ENCODE measurements around the gene DLG3.

DLG3 gene

GRCh38 chrX:70437921-70438665 lies 6.5 kb upstream of the DLG3 start:
- no peak for DNase-seq

- no peak for DNase-seq
Measured at GRCh38 chrX:70439016-70439415, 5.6 kb upstream of the DLG3 start.

GRCh38 chrX:70442224-70442623 lies 2.4 kb upstream of the DLG3 start:
- DNase-seq: no peak

DNA sequence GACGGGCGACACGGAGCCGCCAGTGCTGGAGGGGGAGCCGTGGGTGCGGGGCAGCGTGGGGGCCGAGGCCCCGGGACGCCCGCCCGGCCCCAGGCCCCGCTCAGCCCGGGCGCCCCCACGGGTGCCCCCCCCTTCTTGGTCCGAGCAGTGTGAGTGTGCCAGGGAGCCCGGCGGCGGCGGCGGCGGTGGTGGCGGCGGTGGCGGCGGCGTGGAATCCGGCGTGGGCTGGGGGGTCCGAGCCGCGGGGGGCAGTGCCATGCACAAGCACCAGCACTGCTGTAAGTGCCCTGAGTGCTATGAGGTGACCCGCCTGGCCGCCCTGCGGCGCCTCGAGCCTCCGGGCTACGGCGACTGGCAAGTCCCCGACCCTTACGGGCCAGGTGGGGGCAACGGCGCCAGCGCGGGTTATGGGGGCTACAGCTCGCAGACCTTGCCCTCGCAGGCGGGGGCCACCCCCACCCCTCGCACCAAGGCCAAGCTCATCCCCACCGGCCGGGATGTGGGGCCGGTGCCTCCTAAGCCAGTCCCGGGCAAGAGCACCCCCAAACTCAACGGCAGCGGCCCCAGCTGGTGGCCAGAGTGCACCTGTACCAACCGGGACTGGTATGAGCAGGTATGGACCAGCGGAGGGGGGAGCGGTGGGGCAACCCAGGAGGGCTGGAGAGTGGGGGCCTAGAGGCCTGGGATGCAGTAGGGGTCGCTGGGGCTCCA lies 466 bp downstream of the DLG3 start:
- DNase-seq: no peak

DNA sequence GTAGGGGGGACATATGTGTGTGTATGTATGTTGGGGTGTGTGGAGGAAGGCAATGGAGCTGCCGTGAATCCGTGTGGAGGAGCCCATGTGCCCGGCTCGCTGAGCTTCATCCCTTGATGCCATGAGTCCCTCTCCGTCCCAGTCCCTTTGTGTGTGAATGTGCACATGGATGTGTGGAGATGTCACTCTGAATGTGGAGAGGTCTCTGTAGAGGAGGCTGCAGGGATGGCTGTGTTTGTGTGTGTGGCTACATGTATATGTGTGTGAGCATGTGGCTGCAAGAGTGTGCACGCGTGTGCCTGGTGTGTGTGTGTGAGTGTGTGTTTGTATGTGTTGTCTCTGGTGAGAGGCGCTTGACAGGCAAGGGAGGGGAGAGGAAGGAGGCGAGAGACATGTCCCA lies 1.3 kb downstream of the DLG3 start:
- no peak for DNase-seq

DNA sequence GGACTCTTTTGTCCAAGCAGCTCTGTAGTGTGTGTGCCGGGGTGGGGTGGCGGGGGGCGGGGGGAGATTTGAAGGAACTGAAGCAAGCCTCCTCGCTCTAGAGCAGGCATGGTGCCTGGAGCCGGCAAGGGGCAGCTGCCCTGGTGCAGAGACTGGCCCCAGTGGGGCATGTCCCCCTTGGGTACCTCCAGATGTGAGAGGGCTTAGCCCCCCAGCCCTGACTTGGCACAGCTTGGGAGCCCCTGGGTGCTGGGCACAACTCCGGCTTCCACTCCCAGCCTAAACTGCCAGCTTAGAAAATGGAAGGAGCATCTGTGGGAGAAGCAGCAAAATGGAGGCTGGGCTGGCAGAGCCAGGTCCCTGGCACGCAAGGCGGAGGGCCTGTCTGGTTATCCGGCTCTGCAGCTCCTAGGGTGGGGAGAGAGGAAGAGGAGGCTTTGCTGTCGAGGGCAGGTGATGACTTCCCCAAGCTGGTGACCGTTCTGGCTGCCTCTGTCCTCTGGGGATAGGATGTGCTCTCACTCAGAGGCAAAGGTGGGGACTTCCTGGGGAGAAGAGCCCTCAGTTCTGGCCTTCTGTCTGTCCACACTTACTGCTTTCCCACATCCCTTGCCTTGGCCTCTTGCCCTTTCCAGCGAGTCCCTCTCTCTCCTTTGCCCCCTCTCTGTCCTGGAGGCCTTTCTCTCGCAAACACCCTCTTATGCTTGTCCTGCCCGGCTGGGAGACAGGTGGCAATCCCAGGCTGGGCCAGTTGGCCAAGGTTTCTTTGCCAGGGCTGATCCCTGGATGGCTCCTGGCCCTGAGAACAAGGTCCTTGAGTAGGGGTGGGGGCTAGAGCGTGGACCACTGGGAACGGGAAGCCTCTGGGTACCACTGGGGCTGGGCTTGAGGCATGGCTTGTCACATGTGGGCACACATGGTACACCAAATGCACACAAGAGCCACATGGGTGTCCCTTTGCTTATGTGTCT lies 2.0 kb downstream of the DLG3 start:
- DNase-seq: no peak

DNA sequence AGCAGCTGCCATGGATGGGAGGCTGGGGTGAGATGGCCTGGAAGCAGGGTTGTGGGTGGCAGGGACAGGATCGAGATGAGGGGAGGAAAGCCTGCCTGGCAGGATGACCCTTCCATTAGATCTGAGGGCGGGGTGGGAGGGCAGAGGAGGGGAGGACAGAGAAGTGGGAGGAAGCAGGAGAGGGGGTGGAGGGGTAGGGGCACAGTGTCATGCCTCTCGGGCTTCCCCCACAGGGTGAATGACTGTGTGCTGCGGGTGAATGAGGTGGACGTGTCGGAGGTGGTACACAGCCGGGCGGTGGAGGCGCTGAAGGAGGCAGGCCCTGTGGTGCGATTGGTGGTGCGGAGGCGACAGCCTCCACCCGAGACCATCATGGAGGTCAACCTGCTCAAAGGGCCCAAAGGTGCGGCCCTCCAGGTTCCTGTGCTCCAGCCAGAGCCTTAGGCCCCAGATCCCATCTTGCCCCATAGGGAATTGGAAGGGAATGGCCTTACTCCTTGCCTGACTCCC lies 4.9 kb downstream of the DLG3 start:
- no peak for DNase-seq

DNA sequence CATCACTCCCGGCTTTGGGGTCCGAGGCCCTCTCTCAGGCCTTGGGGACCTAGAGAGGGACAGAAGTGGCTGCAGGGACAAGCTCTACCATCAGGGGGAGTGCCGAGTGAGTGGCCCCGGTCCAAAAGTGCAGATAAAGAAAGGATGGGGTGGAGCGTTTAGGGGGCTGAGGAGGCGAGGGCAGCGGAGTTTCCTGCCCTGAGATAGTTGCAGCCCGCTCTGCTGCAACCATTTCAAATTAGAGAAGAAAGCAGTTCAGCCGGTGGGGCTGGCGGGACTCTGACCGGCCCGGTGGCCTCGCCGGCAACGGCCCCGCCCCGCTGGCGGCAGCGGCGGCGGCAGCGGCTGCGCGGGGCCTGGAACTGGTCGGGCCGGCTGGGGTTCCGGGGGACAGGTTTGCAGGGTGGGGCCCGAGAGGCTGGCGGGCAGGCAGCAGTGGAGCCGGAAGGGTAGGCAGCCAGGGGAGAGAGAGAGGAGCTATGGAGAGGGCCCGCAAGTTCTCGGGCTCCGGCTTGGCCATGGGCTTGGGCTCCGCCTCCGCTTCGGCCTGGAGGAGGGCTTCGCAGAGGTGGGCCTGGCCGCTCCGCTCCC lies 7.6 kb downstream of the DLG3 start:
- DNase-seq: peak; percentile 74 to 78

DNA sequence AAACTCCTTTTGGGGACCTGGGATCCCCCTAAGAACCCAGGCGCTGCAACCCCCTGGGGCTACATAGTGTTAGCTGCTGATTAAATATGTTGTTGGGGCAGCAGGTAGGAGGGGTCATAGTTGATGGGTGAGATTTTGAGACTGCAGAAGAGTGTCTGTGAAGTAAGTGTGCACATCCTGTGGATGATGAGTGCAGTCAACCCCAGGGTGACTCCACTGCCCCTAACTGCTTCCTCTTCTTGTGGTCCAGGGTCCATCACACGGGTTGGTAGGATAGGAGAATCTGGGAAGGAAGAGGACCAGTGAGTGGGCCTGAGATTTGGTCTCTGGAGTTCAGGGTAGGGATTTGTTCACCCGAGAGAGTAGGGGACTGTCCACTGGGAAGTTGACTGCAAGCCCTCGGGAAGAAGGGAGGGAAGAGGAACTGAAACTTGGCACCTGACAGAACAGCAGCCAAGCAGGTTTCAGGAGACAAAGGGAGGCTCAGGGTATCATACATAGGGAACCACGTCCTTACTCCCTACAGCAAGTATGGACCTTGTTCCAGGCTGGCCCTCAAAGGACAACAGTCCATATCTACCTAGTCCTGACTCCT lies 8.5 kb downstream of the DLG3 start:
- no peak for DNase-seq

DNA sequence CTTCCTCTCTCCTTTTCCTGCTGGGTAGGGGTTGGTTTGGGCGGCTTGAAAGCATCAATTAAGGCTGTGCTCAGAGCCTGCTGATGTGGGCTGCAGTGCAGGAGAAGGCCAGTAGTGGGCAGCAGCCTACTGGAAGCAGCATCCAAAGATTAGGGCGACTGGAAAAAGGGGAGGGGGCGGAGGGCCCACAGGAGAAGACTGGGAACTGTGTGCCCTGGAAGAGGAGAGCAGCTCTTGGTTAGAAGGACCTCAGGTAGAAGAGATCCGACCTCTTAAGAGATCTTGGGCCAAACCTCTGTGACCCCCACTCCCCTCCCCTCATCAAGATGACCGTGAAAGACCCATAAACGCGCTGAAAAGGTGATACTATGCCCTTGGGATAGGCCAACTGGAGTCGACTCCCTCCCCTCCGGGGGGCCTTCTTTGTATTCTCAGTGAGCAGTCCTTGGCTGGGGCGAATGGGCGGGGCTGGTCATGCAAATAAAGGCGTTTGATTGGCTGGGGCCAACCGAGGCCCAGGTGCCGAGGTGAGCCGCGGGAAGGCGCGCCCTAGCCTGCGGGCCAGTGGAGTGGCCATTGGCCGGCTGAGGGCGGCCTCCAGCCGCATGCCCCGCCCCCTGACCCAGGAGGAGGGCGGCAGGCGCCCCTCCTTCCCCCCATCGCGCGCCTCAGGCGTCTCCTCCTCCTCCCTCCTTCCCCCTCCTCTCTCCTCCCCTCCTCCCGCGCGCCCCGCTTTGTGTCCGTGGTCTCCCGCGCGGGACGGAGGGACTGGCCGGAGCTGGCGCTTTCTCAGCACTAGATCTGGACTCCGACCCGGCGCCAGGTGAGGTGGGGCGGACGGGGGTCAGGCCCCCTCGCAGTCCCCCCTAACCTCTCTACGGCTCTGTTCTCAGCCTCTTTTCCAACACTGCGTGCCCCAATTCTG lies 10.1 kb downstream of the DLG3 start:
- DNase-seq: peak; percentile 76 to 82

DNA sequence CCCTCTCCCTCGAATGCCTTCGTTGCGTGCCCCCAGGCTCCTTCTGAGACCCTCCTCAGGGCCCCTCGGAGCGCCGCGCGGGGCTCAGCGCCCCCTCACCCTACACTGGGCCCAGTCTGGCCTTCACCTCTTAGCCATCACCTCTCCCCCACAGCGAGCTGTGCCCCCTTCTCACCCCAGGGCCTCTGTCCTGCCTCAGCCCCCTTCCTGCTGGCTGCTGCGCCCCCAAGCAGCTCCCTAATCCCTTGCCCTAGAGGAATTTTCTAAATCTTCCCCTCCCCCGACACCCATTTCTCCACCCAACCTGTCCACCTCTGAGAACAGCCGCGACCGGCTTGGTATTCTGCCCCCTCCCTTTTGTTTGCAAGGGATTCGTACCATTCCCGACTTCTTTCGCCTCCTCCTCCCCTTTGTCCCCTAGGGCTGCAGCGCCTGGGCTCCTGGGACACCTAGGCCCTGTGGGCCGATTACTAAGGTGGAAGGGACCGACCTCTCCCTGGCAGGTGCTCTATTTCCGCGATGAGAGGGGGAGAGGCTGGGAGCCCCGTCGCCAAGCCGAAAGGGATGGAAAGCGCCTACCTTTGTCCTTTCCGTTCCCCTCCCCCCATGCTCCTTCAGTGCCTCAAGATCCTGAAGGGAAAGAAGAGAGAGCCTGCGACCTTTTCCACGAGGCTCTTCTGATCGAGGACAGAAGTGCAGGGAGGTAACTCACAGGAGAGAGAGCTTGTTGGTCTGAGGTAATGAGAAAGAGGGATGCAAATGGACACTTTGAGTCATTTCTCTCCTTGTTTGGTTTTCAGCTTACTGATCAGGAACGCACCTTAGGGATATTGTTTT lies 10.9 kb downstream of the DLG3 start:
- DNase-seq: no peak

DNA sequence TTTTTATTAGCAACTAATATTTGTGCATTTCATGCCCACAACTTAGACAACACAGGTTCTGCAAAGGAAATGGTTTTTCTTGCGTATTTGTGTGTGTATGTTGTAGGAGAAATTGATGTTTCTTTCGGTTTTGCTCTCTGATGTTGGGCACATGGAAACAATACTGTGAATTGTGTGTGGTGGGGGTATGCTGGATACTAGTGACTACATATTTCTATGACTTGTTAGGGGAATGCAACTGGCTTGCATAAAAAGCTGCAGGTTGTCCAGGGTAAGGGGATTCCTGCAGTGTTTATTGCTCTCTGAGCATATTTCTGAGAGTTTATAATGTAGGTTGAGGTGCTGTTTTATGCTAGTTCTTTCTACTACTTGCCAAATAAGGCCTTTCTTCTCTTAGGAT lies 11.6 kb downstream of the DLG3 start:
- no peak for DNase-seq

DNA sequence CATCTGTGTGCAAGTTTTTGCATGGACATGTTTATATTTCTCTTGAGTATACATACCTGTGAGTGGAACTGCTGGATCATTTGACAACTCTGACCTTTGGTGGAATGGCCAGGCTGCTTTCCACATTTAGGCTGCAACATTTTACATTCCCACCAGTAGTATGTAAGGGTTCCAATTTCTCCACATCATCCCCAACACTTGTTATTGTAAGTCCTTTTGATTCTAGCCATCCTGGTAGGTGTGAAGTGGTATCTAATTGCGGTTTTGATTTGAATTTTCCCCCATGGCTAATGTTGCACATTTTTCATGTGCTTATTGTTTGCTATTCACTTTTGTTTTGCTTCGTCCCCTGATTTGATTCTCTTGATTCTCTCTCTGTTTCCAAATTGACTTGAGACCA lies 16.4 kb downstream of the DLG3 start:
- DNase-seq: no peak

DNA sequence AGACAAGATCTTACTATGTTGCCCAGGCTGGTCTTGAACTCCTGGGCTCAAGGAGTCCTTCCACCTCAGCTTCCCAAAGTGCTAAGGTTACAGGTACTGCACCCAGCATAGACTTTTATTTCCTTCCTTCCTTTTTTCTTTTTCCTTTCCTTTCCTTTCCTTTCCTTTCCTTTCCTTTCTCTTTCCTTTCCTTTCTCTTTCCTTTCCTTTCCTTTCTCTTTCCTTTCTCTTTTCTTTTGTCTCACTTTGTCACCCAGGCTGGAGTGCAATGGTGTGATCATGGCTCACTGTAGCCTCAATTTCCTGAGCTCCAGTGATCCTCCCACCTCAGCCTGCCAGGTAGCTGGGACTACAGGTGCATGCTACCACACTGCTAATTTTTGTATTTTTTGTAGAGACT lies 19.4 kb downstream of the DLG3 start:
- DNase-seq: no peak

DNA sequence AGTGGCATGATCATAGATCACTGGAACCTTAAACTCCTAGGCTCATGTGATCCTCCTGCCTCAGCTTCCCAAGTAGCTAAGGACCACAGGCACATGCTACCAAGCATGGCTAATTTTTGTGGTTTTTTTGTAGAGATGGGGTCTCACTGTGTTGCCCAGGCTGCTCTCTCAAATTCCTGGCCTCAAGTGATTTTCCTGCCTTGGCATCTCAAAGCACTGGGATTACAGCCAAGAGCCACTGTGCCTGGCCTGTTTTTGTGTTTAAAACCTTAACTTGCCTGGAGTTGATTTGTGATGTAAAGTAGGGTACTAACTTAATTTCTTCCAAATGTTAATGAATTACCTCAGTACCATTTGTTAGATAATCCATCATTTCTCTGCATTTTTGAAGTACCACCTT lies 22.3 kb downstream of the DLG3 start:
- DNase-seq: no peak

DNA sequence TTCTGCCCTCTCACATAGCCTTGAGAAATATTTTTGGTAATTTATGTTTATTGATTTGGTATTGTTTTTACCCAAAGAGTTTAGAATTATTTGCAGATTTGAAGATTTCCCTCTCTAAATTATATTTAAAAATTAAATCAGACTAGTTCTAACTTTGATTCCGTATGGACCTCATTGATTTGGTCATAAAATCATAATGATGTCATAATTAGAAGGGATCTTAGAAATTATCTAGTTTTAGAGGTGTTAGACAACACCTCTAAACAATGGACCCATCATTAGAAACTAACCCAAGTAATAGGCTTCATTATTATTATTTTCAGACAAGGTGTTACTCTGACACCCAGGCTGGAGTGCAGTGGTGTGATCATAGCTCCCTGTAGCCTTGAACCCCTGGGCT lies 24.1 kb downstream of the DLG3 start:
- DNase-seq: no peak

- no peak for DNase-seq
Measured at GRCh38 chrX:70470850-70471289, 26.2 kb downstream of the DLG3 start.

GRCh38 chrX:70476166-70476933 lies 31.7 kb downstream of the DLG3 start:
- no peak for DNase-seq

DNA sequence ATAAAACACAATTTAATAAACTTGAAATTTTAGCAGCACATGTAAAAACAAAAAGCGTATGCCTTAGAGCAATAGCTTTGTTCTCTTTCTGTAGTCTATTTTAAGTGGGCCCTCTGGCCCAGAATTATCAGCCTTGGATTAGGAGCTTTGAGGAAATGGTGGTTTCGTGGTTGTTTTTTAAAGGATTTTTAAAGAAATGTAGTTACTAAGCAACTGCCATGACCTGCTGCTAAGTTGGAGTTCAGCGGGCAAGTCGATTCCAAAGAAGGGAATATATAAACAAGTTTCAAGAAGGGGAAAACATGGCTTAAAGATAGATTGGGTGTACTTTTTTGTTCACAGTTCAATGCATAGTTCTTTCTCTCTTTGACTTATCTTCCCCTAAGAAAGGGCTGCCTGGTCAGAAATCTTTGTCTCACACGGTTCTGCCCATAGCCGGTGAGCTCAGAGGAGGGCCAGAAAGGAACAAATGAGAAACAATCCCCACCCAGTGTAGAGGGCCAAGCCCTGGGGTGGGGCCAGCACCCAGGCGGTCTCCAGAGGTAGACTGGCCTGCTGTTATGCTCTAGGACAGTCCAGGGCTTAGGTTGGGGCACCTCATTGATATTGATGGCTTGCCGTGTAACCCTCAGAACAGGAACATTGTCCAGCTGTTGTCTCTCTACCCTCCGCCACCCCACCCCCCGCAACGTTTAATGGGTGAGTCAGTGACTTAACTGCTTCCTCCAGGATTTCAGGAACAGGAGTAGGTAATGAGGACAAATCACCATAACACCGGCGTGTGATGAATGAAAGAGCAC lies 32.5 kb downstream of the DLG3 start:
- no peak for DNase-seq
